Left ventricle myocardium inferior (tissue), 1 donor: ENCODE measurements around the gene SEMA4D. TPM values are rescaled to one million over a fixed set of nuclear protein-coding genes. Genes with fewer than 3 reads are reported as not detected.

Experiments
- DNase-seq: peaks from one replicate; pipeline ENCODE4 v3.0.0-alpha.2; 2020
- H3K27ac ChIP-seq: fragments of 200-600 bp; replicated peaks from 2 replicates; pipeline ENCODE4 v1.8.0; 2021
- H3K27me3 ChIP-seq: fragments of 200-600 bp; 2 replicates; pipeline ENCODE4 v1.8.0; 2021; ENCODE audit warnings: low read depth
- H3K36me3 ChIP-seq: fragments of 200-600 bp; 2 replicates; pipeline ENCODE4 v1.8.0; 2021
- H3K4me1 ChIP-seq: fragments of 200-600 bp; 2 replicates; pipeline ENCODE4 v1.8.0; 2021
- H3K4me3 ChIP-seq: fragments of 200-600 bp; 2 replicates; pipeline ENCODE4 v1.8.0; 2021; ENCODE audit warnings: mild to moderate bottlenecking, moderate library complexity
- H3K9me3 ChIP-seq: fragments of 200-600 bp; replicated peaks from 2 replicates; pipeline ENCODE4 v1.8.0; 2021
- CTCF ChIP-seq: fragments of 200-600 bp; IDR thresholded peaks from 2 replicates; pipeline ENCODE4 v1.8.0; 2021; ENCODE audit warnings: antibody characterized with exemption, mild to moderate bottlenecking, borderline replicate concordance
- intact Hi-C: fragments of 100-400 bp; cut with micrococcal nuclease; formaldehyde crosslinking; loops from one replicate; pipeline ENCODE4 v1.11.0; 2022
- total RNA-seq: library from RNA; stranded (reverse); fragmentation: NEBNext Ultra II Directional; extraction: Animal tissue kit (Norgen Biotek cat#: 25700); gene quantifications from one replicate; pipeline ENCODE4 v1.2.1, GENCODE V29; 2021
- donor health status: DM: no; HTN: yes; CAD: no; lungs with severe emphysema.

The SEMA4D gene
- total RNA-seq, 1 donor from 2014 or later = 17.1 TPM

- Histone ChIP-seq H3K36me3 (no peaks in the 10 kb centered on the region), H3K4me1 (peaks cover 10% of the 10 kb centered on the region), H3K4me3 (no peak overlapping the region), H3K27me3 (peaks cover under 1% of the 10 kb centered on the region), H3K27ac (no peak overlapping the region), H3K9me3 (no peaks in the 10 kb centered on the region)
- intact Hi-C loops = no loop called here
- no peak for TF ChIP-seq CTCF
- no peak for DNase-seq
Measured at GRCh38 chr9:89502671-89503070, 4.8 kb upstream of the SEMA4D start.

GRCh38 chr9:89502038-89502601 is 4.2 kb upstream of the SEMA4D start:
- Histone ChIP-seq H3K27me3 (peaks cover 6% of the 10 kb centered on the region), H3K4me3 (no peak overlapping the region), H3K36me3 (no peaks in the 10 kb centered on the region), H3K9me3 (no peaks in the 10 kb centered on the region), H3K4me1 (peaks cover 10% of the 10 kb centered on the region), H3K27ac (no peak overlapping the region)
- TF ChIP-seq CTCF = no peak
- no peak for DNase-seq
- intact Hi-C loops = no loop called here

DNA sequence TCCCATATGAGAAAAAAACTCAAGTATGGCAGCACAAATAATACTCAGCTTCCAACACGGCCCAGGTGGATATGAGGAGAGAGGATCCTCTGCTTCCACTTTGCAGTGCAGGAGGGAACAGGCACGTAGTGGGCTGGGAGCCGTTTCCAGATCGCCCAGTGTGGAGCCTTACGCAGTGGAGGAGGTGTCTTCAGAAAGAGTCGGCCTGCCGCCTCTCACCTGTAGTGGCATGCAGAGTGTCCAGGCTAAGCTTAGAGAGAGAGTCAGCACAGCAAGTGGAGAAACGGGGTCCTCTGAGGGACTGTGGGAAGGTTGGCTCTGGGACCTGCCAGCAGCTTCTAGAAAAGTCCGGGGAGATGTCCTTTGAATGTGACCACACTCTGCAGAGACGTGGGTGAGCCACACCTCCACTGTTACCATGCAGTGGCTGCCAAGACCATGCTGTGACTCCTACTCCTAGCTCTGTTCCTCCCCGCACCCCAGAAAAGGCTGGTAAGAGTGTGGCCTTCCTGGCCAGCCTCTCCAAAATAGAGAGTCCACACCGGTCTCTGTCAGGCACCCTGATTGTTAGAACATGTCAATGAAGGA is 3.5 kb upstream of the SEMA4D start:
- no peak for TF ChIP-seq CTCF
- H3K27me3 ChIP-seq = peaks cover 11% of the 10 kb centered on the region
- intact Hi-C loops = no loop called here
- no peak overlapping the region for H3K27ac ChIP-seq
- no peaks in the 10 kb centered on the region for H3K9me3 ChIP-seq
- no peak for DNase-seq
- no peaks in the 10 kb centered on the region for H3K36me3 ChIP-seq
- no peak overlapping the region for H3K4me3 ChIP-seq
- H3K4me1 ChIP-seq = peaks cover 14% of the 10 kb centered on the region

DNA sequence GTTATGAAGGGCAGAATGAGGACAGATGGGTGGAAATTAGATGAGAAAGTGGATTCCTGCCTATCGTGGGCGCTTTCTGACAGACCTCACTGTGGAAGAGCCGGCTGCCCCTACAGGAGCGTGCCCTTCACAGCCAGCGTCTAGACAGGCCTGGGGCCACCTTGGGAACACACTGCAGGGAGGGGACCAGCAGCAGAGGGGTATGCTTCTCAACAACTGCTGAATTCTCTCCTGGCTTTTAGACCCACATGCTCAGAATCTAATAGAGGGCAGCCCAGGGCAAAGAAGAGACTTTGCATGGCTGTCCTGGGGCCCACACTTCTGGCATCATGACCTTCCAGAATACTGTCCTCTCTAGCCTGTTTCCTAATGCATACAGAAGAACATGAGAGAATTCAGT is 2.1 kb upstream of the SEMA4D start:
- Histone ChIP-seq H3K27ac (no peak overlapping the region), H3K4me1 (peaks cover 10% of the 10 kb centered on the region), H3K9me3 (no peaks in the 10 kb centered on the region), H3K4me3 (no peak overlapping the region), H3K27me3 (peaks cover 11% of the 10 kb centered on the region), H3K36me3 (no peaks in the 10 kb centered on the region)
- no peak for TF ChIP-seq CTCF
- DNase-seq = no peak
- intact Hi-C loops = no loop called here

GRCh38 chr9:89498852-89499480 is 1.1 kb upstream of the SEMA4D start:
- no peaks in the 10 kb centered on the region for H3K36me3 ChIP-seq
- peaks cover 11% of the 10 kb centered on the region for H3K27me3 ChIP-seq
- H3K9me3 ChIP-seq = no peaks in the 10 kb centered on the region
- intact Hi-C loops = no loop called here
- DNase-seq = no peak
- no peak overlapping the region for H3K4me3 ChIP-seq
- H3K27ac ChIP-seq = no peak overlapping the region
- no peak for TF ChIP-seq CTCF
- peaks cover 10% of the 10 kb centered on the region for H3K4me1 ChIP-seq
